ENCODE measurements around the gene NOP14. TPM values are rescaled to one million over a fixed set of nuclear protein-coding genes. Genes with fewer than 3 reads are reported as not detected.

Gene NOP14
- total RNA-seq, 1 experiment from 2014 or later = 50.1 TPM

DNA sequence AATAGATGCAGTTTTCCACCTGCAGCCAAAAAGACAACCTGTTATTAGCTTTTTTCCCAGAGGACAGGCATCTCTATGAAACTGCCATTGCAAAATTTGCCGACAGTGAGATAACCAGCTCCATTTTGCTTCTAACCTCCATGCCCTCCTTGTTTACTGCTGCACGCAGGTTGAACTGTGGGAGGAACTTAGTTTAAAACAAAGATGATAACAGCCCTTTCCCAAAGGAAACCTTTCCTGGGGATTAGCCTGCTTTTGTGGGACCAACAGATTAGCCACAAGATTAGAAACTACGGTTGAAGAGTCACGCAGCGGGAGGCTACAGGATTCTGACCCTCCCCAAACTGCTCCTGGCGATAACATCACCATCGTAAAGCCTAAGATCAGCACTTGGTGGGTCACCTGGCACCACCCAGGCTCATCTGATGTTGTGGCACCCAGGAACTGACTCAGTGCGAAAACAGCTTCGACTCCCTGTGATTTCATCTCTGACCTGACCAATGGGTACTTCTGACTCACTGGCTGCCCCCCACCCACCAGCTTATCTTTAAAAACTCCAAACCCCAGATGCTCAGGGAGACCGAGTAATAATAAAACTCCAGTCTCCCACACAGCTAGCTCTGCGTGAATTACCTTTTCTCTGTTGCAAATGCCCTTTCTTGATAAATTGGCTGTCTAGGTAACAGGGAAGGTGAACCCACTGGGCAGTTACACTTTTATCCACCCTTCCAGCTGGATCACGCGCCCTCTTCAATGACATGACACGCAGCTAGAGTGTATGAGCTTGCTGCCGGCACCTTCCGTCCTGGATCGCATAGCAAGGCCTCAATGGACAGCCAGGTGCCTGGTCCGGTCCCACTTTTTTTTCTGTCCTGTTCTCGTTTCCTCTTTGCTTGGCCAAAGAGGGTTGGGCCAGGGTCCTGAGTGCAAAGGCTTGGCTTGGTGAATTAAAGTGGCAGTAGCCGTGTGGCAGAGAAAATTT, 27.2 kb downstream of the NOP14 start:
- H3K27me3 Mint-ChIP-seq (ENCODE audit: low read depth) = no peaks in the 10 kb centered on the region; the same call in 1 of the 2 replicates
- no peak overlapping the region for H3K4ac ChIP-seq (ENCODE audit: low read depth, low read length)

More for the DNA sequence above, 27.2 kb downstream of the NOP14 start:
- Histone ChIP-seq H3K79me2 (ENCODE audit: insufficient read depth, low read length) (no peaks in the 10 kb centered on the region; the same call in 1 of the 2 replicates), H2BK20ac (ENCODE audit: low read depth, low read length, poor library complexity, severe bottlenecking) (no peak overlapping the region), H3K14ac (ENCODE audit: insufficient read depth, low read length) (no peak overlapping the region), H4K91ac (ENCODE audit: insufficient read length, low read depth, low read length) (no peak overlapping the region), H3K9ac (ENCODE audit: extremely low read depth, insufficient read length, low read length) (peak overlapping the region; percentile 53), H3K56ac (ENCODE audit: insufficient read length, low read depth, low read length) (no peak overlapping the region), H3K27ac (ENCODE audit: insufficient read length, low read depth, low read length) (no peak overlapping the region), H2BK120ac (ENCODE audit: low read depth, low read length, poor library complexity, severe bottlenecking) (no peak overlapping the region), H2AFZ (ENCODE audit: low read length) (no peak overlapping the region), H4K8ac (replicated peaks; ENCODE audit: insufficient read length, low read depth, low read length) (no peak overlapping the region), H3K79me1 (ENCODE audit: insufficient read depth, low read depth, low read length, poor library complexity, severe bottlenecking) (no peaks in the 10 kb centered on the region), H2BK5ac (ENCODE audit: insufficient read length, low read length) (no peak overlapping the region), H2BK12ac (ENCODE audit: insufficient read length, low read depth, low read length) (no peak overlapping the region), H3K23ac (ENCODE audit: insufficient read length, low read depth, low read length) (no peak overlapping the region), H4K20me1 (ENCODE audit: control insufficient read depth, insufficient read depth, insufficient read length) (no peaks in the 10 kb centered on the region), H3K23me2 (ENCODE audit: insufficient read length, low read depth, low read length, poor library complexity, severe bottlenecking) (peaks cover 10% of the 10 kb centered on the region), H3K27me3 (ENCODE audit: insufficient read depth, low read length) (no peaks in the 10 kb centered on the region), H3K4me2 (ENCODE audit: insufficient read depth, insufficient read length, low read length) (peak overlapping the region; percentile 61), H2AK5ac (ENCODE audit: insufficient read length, low read length) (no peak overlapping the region), H3T11ph (ENCODE audit: low read length) (no peak overlapping the region), H2BK15ac (ENCODE audit: low read depth, low read length) (no peak overlapping the region), H3K18ac (ENCODE audit: insufficient read length, low read depth, low read length) (no peak overlapping the region), H3K4me1 (ENCODE audit: insufficient read depth, low read length) (no peaks in the 10 kb centered on the region), H4K5ac (ENCODE audit: insufficient read length, low read depth, low read length) (no peak overlapping the region), H3K9me3 (ENCODE audit: control insufficient read depth, low read depth, low read length) (no peaks in the 10 kb centered on the region)
- Mint-ChIP-seq H3K4me1 (peaks cover 28 to 30% of the 10 kb centered on the region in 2 experiments), H3K36me3 (ENCODE audit: insufficient read depth in 1 of 3, low read depth in 3 of 3) (peaks cover 36 to 63% (median 53%) of the 10 kb centered on the region in 3 experiments; a peak in 6 of 7 replicates), H3K27ac (peak overlapping the region in 2 of 3 experiments; percentile 55 to 79; a peak in 3 of 7 replicates), H3K4me3 (peak overlapping the region; percentile 81 to 89), H3K9me3 (no peaks in the 10 kb centered on the region)
- DNase-seq = no peak
- TF ChIP-seq, protein P1, sequence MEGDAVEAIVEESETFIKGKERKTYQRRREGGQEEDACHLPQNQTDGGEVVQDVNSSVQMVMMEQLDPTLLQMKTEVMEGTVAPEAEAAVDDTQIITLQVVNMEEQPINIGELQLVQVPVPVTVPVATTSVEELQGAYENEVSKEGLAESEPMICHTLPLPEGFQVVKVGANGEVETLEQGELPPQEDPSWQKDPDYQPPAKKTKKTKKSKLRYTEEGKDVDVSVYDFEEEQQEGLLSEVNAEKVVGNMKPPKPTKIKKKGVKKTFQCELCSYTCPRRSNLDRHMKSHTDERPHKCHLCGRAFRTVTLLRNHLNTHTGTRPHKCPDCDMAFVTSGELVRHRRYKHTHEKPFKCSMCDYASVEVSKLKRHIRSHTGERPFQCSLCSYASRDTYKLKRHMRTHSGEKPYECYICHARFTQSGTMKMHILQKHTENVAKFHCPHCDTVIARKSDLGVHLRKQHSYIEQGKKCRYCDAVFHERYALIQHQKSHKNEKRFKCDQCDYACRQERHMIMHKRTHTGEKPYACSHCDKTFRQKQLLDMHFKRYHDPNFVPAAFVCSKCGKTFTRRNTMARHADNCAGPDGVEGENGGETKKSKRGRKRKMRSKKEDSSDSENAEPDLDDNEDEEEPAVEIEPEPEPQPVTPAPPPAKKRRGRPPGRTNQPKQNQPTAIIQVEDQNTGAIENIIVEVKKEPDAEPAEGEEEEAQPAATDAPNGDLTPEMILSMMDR (conservative IDR thresholded peaks at IDR 0.05) = no peak
- no CpG with 5 or more reads among the region's 20 CpGs for WGBS (ENCODE audit: extremely low coverage, insufficient read length, low lambda C conversion rate)

All from H9 (cell line).